Activated CD8-positive, alpha-beta memory T cell treated with anti-CD3 and anti-CD28 coated beads, Interleukin-2, amount 50 U/mL, for 24 hours (primary cell): ENCODE results near the gene AKT1.
A peak's percentile ranks its signal among the peaks of the same experiment; 100 is the strongest.
"Not testable (repeated sequence)": the region's sequence is repeated elsewhere in the genome, so short reads cannot be mapped to it uniquely, and the experiment has no call there.

Source experiments
- DNase-seq: peaks from one replicate; pipeline ENCODE4 v3.0.0-alpha.2; 2020; ENCODE audit errors: extremely low read depth

The AKT1 gene

DNA sequence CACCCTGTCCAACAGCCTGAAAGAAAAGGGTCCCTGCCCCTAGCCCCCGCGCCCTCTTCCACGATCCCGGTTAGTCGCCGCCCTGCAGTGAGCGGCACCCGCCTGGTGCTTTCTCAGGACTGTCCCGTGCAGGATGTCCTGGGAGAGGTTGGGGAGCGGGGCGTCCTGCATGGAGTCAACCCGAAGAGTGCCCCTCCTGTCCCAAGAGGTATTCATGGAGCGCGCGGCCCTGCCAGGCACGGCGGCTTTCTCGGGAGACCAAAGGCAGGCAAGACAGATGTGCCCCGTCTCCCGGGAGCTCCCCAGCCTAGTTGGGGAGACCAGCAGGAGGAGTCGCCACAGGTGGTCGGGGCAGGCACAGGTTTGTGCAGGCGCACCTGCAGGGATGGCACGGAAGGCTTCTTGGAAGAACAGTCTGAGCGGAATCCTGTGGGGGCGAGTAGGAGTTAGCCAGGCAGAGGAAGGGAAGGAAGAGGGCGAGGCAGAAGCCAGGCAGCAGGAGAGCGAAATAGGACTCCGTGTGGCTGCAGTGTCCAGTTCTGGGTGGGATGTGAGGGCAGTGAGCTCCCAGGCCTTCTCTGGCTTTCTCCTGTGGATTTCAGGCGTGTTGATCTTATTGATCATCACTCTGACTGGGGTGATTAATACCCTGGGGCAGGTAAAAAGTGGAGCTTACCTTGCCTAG lies 41.9 kb downstream of the AKT1 start:
- no peak for DNase-seq

DNA sequence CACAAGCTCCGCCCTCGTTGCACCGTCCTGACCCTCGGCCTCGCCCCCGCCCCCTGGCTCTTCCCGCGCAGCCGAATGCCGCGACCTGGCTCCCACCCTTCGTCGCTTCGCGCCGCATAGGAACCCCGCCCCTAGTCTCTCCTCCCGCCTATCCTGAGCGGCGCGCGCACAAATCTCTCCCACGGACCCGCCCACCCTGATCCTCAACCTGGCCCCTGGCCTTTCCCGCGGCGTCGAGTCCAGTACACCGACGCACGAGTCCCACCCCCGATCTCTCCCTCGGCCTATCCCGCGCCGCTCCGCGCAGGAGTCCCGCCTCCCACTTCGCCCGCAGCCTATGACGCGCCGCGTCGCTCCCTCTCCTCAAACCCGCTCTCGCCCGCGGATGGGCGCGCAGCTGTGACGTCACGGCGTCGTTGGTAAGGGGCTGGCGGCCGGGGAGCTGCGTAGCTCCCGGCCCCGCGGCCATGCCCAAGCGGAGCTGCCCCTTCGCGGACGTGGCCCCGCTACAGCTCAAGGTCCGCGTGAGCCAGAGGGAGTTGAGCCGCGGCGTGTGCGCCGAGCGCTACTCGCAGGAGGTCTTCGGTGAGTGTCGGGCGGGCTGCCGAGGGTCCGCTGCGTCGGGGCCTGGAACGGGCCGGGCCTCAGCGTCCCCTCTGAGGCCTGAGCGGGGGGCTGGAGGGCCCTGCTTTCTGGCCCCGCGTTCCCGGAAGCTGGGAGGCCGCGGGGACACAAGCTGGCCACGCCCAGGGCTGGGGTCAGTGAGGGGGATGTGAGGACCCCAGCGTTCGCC lies 42.6 kb downstream of the AKT1 start, which contains the start of gene SIVA1:
SIVA1 (plus strand) TSS at position 413 of the 793 bp plus-strand sequence; CDS start at position 468, 55 bp downstream.
- peak; percentile 99 for DNase-seq

DNA sequence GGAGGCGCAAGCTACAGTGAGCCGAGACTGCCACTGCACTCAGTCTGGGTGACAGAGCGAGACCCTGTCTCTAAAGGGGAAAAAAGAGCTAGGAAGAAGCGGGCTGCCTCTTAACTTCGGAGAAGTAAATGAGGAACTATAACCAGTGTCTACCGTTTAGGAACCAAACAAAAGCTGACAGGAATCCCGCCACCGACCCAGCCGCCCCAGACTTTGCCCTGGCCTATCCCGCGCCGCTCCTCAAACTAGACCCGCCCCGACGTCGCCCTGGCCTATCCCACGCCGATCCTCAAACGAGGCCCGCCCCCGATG lies 43.2 kb downstream of the AKT1 start:
- no peak for DNase-seq

DNA sequence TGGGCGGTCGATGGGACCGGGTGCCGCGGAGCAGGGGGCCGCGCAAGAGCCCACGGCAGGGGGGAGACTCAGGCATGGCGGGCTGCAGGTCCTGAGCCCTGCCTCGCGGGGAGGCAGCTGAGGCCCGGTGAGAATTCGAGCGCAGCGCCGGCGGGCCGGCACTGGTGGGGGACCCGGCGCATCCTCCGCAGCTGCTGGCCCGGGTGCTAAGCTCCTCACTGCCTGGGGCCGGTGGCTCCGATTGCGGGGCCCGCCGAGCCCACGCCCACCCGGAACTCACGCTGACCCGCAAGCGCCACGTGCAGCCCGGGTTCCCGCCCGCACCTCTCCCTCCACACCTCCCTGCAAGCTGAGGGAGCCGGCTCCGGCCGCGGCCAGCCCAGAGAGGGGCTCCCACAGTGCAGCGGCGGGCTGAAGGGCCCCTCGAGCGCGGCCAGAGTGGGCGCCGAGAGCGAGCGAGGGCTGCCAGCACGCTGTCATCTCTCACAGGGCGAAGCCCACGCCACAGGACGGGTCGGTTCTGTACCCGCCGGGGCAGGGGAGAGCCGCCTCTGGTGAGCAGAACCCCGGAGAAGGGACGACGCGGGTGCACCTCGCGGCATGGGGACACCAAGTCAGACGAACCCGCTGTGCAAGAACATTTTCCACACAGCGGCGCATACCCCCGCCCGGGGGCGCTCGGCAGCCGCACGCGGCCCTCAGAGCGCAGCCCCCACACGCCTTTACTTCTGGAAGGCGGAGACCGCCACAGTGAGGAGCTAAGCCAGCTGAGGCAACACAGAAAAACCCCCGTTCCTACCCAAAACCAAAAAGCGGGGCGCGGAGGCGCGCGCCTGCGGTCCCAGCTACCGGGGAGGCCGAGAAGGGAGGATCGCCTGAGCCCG lies 43.8 kb downstream of the AKT1 start:
- no peak for DNase-seq

DNA sequence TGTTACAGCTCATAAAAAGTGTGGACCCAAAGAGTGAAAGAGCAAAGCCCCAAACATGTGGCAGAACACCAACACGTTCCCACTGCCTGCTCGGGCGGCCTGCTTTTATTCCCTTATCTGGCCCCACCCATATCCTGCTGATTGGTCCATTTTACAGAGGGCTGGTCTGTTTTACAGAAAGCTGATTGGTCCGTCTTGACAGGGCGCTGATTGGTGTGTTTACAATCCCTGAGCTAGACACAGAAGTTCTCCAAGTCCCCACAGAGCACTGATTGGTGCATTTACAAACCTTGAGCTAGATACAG lies 44.8 kb downstream of the AKT1 start:
- not testable (repeated sequence) for DNase-seq

DNA sequence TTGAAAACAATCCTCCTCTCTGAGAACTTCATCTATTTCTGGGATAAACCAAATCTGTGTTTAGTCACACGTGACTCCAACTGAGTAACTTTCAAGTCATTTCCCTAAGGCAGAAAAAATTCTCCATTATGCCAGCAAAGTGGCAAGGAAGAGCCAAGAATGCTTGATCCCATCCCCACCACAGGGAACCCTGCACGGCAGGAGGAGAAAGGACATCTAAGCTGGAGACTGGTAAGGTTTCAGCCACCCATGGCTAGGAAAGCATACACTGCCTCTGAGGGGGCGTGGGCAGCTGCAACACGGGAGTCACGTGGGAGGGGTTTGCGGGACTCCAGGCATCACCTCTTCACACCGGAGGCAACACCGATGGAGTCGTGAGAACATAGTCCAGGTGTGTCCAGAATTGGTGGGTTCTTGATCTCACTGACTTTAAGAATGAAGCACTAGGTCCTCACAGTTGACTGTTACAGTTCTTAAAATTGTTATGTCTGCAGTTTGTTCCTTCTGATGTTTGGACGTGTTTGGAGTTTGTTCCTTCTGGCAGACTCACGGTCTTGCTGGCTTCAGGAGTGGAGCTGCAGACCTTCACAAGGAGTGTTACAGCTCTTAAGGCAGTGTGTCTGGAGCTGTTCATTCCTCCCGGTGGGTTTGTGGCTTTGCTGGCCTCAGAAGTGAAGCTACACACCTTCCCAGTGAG lies 45.3 kb downstream of the AKT1 start:
- DNase-seq, result no peak

DNA sequence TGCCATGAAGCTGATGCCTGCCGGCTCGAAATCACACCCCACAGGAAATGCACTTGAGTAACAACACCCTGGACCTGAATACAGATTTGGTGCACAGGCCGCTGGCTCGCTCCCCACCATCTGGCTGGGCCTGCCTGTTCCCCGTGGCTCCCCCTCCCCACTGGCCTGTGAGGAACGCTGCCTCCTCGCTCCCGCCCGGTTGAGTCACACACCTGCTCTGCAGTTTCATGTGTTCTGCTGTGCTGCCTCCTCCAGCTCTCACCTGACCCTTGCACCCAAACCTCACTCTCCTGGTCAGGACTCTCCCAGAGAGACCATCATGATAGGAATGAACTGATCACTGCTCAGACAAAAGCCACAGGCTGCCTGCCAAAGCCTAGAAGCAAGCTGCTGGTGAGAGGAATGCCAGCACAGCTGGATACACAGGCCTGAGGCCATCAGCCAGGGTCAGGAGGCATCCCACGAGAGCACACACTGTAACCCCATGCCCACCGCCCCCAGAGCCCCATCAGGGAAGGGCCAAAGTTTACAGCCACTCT lies 46.4 kb downstream of the AKT1 start:
- DNase-seq, result no peak

DNA sequence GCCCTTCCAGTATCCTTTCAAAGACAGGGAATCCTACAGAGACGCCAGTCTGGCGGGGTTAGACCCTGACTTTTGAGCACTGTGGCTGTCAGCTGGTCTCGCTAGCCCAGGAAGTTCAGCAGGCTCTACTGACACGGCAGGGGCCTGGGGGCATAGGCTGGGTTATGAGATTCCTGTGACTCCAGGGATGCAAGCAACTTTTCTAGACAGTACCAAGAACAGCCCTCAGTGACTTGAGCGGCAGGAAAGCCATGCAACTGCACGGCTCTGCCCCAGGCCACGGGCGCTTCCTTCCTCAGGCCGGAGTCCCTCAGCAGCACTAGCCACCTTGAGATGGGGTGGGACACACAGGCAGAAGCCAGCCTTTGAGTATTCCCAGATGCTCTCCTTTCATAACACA lies 47.7 kb downstream of the AKT1 start:
- DNase-seq, result no peak

DNA sequence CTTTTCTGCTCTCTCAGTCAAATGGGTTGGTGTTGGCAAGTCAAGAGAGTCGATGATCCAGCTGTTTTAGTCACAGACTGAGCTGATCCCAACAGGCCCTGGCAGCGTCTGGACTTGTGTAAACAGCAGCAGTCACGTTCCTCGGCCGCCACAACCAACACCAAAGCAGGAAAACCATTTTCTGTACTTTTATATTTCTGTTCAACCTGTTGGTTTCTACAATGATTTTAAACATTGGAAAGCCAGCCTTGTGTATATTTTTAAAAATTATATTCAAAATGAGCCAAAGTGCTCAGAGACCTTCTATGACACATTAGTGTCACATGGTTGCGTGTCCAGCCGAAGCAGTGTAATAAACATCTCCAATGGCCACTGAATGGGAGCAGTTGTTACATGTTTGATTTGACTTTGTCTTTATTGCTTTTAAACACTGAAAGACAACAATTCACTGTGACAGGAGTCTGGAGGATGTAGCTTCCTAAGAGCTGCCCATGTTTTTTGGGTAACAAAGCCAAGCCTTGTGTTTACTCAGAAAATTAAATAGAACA lies 48.5 kb downstream of the AKT1 start:
- DNase-seq, result no peak

DNA sequence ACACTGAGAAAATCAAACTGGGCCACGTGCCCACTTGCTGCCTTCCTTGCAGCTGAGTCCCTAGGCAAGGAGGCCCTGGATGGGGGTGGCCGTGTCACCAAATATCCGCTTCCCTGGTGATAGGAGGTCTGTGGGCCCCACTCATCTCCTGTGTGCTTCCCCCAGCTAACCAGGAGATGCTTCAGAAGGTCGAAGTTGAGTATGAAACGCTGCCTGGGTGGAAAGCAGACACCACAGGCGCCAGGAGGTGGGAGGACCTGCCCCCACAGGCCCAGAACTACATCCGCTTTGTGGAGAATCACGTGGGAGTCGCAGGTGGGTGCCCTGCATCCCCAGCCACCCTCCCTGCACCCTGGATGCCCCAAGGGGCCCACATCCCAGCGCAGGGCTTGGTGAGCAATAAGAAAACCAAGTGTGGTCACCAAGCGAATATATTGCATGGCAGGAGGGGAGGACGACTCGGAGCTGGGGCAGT lies 49.4 kb downstream of the AKT1 start:
- no peak for DNase-seq

DNA sequence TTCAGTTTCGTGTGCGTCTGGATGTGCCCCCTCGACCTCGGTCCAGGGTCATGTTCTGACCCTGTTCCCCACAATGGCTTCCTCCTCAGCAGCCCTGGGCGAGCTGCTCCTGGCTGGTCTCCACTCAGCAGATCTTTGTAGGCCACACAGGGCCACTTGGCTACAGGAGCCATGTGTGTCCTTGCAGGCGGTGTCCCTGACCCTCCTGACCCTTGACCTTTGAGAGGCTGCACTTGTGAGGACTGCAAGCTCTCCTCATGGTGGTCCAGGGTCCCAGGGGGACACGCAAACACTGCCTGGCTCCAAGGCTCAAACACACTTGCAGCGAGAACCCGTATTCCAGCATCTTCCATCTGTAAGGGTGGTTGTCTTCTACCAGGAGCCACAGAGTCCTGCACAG lies 50.1 kb downstream of the AKT1 start:
- DNase-seq, result no peak

DNA sequence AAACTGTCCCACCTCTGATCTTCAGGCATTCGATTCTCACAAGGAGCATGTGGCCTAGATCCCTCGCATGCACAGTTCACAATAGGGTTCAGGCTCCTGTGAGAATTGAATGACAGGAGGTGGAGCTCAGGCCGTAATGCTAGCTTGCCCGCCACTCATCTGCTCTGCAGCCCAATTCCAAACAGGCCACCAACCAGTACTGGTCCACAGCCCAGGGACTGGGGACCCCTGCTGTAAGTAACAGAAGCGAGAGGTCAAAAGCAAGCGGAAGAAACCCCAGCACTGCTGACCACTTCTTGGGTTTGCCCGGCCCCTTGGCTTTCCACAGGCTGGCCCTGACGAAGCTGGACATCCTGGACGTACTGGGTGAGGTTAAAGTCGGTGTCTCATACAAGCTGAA lies 51.1 kb downstream of the AKT1 start:
- DNase-seq, result no peak

DNA sequence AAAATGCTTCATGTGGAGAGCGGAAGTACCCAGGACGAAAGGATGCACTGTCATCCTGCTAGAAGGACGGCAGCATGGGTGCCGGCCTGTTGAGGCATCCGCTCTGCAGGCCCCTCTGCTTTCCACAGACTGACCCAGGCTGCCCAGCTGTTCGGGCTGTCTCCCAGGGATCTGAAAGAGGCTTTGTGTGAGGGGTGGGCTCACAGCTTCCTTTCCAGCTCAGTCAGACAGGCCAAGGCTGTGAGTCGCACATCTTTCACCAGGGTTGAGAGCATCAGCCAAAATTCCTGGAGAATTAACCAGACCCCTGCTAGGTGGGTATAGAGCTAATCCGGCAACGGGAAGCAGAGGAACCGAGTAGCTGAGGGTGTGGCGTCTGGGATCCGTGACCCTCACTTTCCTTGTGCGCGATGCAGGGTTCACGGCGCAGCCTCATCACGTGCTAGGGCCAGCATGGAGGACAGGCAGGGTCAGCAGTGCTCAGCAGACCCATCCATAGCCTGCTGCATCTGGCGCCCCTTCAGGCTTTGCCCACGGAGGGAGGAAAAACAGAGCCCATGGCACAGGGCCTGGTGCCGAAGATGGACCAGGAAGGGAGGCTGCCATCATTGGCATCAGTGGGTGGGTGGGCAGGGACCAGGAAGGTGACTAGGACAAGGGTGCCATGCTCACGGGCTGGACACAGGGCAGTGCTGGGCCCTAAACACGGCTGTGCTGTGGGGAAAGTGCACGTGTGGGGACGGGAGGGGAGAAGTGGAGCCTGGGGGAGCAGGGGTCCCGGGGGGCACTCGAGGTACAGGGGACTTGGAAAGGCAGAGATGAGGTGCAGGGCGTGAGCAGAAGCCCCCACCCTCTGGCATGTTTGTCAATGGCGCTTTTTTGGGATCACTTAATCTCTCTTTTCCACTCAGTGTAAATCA lies 51.8 kb downstream of the AKT1 start:
- DNase-seq, result no peak

DNA sequence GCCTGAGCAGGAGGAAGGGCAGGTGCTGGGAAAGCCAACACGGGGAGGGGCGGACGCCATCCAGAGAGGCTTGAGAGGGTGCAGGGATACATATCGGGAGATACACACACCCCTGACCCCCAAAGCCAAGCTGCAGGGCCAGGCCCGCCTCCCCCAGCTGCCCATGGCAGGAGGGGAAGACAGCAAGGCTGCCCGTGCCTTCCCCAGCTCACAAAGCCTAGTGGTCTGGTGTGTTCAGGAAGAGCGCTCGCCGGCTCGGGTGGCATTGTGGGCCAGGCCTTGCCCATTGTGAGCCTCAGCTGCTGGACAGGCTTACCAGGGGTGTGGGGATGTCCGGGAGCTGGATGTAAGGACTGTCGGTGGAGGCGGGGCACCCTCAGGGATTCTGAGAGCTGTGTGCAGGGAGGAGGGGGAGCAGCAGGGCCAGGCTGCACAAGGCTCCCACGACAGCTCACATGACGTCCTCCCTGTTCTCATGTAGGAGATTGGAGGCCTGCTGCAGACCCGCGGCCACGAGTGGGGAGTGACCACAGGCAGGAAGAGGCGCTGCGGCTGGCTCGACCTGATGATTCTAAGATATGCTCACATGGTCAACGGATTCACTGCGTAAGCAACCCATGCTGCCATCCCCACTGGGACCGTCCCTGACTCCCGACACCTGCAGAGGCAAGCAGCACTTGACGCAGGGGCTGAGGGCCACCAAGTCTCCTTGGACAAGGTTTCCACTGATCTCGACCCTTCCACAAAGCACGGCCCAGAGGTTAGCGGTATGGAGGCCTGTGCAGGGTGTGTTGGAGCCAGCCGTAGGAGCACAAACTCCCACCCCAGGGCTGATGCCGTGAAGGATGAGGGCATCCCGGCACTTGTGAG lies 52.7 kb downstream of the AKT1 start:
- no peak for DNase-seq

DNA sequence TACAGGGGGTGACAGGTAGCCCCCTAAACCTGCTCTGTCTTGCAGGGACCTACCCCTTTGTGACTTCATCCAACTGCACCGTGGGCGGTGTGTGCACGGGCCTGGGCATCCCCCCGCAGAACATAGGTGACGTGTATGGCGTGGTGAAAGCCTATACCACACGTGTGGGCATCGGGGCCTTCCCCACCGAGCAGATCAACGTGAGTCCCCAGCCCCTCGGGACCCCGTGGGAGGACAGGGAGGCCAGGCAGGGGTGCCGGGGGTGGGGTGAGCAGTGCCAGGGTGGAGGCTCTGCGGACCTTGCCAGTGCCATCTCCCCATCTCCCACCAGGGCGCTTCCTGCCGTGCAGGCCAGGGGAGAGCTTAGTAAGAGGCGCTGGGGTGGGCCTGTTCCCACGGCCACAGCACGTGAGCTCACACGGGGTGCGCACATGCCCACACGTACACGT lies 53.7 kb downstream of the AKT1 start:
- DNase-seq, result no peak

DNA sequence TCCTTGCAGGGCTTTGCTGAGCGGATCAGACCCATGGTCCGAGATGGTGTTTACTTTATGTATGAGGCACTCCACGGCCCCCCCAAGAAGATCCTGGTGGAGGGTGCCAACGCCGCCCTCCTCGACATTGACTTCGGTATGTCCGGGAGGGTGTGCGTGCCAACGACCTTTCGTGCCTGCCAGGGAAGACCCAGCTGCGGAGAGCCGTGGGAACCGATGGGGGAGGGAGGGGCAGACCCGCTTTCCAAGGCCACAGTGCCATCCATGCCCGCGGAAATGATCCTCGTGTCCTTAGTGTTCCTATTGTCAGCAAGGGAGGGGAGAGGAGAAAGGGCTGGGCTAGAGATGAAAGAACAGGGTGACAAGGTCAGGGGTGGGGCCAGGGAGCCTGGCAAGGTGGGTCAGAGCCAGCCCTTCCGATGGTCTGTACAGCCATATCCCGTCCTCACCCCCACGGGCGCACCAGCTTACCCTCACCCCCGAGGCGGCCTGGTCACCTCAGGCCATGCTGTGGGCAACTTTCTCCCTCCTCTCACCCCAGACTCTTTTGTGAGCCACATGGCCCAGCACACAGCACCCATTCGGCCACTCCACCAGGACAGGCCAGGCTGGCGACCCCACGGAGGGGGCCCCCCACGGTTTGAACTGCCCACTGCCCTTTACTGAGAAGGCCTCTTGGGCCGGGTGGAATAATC lies 54.3 kb downstream of the AKT1 start:
- DNase-seq, result no peak

DNA sequence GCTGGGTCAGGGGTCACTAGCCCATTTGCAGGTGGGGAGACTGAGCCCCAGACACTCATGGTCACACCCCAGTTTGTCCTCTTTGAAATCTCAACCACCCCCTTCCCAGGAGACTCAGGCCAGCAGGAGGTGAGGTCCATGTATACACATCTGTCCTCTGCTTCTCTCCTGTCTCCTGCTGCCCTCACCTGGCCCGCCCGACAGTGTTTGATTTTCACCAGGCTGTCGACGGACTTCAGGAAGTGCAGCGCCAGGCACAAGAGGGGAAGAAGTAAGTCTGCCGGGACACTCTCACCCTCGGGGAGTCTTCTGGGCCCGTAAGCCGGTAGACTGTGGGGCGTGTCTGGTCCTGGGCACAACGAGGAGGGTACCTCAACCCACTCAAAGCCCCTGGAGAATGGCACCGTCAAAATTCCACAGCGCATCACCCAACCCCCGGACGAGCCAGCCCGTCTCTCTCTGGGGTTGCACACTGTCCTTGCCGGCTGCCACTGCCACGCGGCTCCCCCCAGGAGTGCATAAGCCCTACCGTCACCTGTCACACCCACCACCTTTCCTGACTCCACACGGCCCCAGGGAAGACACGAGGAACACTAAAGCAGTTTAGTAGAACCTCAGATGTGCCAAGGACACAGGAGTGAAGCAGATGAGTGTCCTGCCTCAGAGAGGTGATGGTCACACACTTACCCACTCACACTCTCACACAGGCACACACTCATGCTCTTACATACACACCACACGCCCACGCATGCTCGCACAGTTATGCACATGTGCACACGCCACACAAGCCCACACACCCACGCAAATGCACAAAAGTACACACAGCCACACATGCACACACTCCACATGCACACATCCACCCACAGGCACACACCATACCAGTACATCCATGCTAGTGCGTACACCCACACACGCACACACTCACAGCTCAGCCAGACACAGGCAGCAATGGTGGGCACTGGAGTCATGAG lies 55.7 kb downstream of the AKT1 start:
- no peak for DNase-seq
